ENCODE results near the gene KCNT1.

Gene KCNT1

GRCh38 chr9:135749171-135750045 lies 47.4 kb downstream of the KCNT1 start:
- no peak for DNase-seq

GRCh38 chr9:135750786-135751185 lies 48.8 kb downstream of the KCNT1 start:
- DNase-seq: no peak

- DNase-seq: no peak
These were observed 49.5 kb downstream of the KCNT1 start for GRCh38 chr9:135751501-135751900.

GRCh38 chr9:135752281-135753204 lies 50.6 kb downstream of the KCNT1 start:
- no peak for DNase-seq

- DNase-seq: no peak
These were observed 51.6 kb downstream of the KCNT1 start for GRCh38 chr9:135753391-135754105.

GRCh38 chr9:135756576-135756975 lies 54.6 kb downstream of the KCNT1 start:
- DNase-seq: no peak

- DNase-seq: no peak
These were observed 55.4 kb downstream of the KCNT1 start for GRCh38 chr9:135757356-135757755.

- DNase-seq: no peak
These were observed 56.1 kb downstream of the KCNT1 start for GRCh38 chr9:135758056-135758455.

- DNase-seq: no peak
These were observed 56.9 kb downstream of the KCNT1 start for GRCh38 chr9:135758870-135759269.

- no peak for DNase-seq
These were observed 57.8 kb downstream of the KCNT1 start for GRCh38 chr9:135759676-135760300.

- no peak for DNase-seq
These were observed 58.5 kb downstream of the KCNT1 start for GRCh38 chr9:135760465-135760864.

GRCh38 chr9:135761150-135761844 lies 59.3 kb downstream of the KCNT1 start:
- no peak for DNase-seq

GRCh38 chr9:135761845-135762168 lies 59.8 kb downstream of the KCNT1 start:
- no peak for DNase-seq

- DNase-seq: no peak
These were observed 60.9 kb downstream of the KCNT1 start for GRCh38 chr9:135762921-135763320.

GRCh38 chr9:135763716-135764446 lies 61.9 kb downstream of the KCNT1 start:
- no peak for DNase-seq

GRCh38 chr9:135764731-135765130 lies 62.7 kb downstream of the KCNT1 start:
- DNase-seq: no peak

- no peak for DNase-seq
These were observed 63.4 kb downstream of the KCNT1 start for GRCh38 chr9:135765416-135765815.

- no peak for DNase-seq
These were observed 64.3 kb downstream of the KCNT1 start for GRCh38 chr9:135766251-135766650.

- no peak for DNase-seq
These were observed 64.7 kb downstream of the KCNT1 start for GRCh38 chr9:135766707-135767106.

- DNase-seq: no peak
These were observed 66.7 kb downstream of the KCNT1 start for GRCh38 chr9:135768516-135769218.
